Measurements from ENCODE around the gene MVB12B. TPM values are rescaled to one million over a fixed set of nuclear protein-coding genes. Genes with fewer than 3 reads are reported as not detected.

MVB12B gene, protein sequence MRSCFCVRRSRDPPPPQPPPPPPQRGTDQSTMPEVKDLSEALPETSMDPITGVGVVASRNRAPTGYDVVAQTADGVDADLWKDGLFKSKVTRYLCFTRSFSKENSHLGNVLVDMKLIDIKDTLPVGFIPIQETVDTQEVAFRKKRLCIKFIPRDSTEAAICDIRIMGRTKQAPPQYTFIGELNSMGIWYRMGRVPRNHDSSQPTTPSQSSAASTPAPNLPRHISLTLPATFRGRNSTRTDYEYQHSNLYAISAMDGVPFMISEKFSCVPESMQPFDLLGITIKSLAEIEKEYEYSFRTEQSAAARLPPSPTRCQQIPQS
- 1.7 and 1.9 TPM in 2 replicates for total RNA-seq

DNA sequence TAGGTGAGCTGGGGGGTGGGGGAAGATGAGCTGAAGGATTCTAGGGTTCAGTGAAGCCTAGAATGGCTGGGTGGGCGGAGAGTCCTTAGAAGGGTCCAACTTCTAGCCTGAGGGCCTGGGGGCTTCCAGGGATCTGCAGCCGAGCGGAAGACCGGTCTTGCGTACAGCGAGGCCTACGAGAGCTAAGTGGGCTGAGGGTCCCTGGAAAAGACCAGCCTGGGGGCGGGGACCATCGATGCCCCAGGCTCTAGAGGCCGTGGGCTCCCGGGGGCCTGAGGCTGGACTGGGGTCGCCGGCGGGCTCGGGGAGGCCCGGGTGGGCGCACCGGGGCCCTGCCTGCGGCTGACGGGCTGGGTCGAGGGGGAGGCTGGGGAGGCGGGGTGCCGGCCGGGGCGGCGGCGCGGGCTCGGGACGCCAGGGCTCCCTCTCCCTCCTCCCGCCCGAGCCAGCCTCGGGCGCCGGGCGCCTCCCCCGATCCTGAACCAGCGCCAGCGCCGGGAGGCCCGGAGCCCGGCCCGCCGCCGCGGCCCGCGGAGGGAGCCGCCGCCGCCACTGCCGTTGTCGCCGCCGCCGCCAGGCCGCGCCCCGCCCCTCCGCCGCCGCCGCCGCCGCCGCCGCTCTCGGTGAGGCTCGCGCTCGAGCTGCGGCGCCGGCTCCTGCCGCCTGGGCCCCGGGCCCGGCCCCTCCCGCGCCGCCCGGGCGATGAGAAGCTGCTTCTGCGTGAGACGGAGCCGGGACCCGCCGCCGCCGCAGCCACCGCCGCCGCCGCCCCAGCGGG lies at the start of gene MVB12B:
Gene MVB12B, plus strand, starts transcription at position 602 of the 778 bp plus-strand sequence. Its CDS starts 101 bp downstream, at position 703.

